Measurements from ENCODE around the gene PER2. TPM values are rescaled to one million over a fixed set of nuclear protein-coding genes. Genes with fewer than 3 reads are reported as not detected.
"Not testable (repeated sequence)": the region's sequence is repeated elsewhere in the genome, so short reads cannot be mapped to it uniquely, and the experiment has no call there.

PER2 gene
- total RNA-seq, 2 experiments from 2014 or later = 17.4 to 17.6 TPM

- DNase-seq (no peak), ATAC-seq (no peak)
- peaks cover 15% of the 10 kb centered on the region for H3K36me3 Mint-ChIP-seq (ENCODE audit: low read depth)
- intact Hi-C loops (cut with micrococcal nuclease) = no loop called here
- ChIA-PET POLR2A (interaction anchor here (1.1 kb wide), 1 partner anchor 22 kb away, joined by 3 read pairs; no protein-coding TSS in a partner anchor), CTCF (interaction anchor here (1.0 to 7.3 kb wide), 2 partner anchors 10 to 13 kb away, joined by 3 to 55 read pairs; no protein-coding TSS in a partner anchor)
- H3K27me3 Mint-ChIP-seq = no peaks in the 10 kb centered on the region
- H3K9me3 Mint-ChIP-seq = no peaks in the 10 kb centered on the region
- H3K4me3 Mint-ChIP-seq = no peak overlapping the region
- no peaks in the 10 kb centered on the region for H3K4me1 Mint-ChIP-seq (ENCODE audit: low read depth)
- H3K27ac Mint-ChIP-seq = no peak overlapping the region
- TF ChIP-seq, protein P1, sequence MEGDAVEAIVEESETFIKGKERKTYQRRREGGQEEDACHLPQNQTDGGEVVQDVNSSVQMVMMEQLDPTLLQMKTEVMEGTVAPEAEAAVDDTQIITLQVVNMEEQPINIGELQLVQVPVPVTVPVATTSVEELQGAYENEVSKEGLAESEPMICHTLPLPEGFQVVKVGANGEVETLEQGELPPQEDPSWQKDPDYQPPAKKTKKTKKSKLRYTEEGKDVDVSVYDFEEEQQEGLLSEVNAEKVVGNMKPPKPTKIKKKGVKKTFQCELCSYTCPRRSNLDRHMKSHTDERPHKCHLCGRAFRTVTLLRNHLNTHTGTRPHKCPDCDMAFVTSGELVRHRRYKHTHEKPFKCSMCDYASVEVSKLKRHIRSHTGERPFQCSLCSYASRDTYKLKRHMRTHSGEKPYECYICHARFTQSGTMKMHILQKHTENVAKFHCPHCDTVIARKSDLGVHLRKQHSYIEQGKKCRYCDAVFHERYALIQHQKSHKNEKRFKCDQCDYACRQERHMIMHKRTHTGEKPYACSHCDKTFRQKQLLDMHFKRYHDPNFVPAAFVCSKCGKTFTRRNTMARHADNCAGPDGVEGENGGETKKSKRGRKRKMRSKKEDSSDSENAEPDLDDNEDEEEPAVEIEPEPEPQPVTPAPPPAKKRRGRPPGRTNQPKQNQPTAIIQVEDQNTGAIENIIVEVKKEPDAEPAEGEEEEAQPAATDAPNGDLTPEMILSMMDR (IDR thresholded peaks at IDR 0.05) = no peak
Observed at GRCh38 chr2:238274152-238274865, 14.1 kb downstream of the PER2 start.

DNA sequence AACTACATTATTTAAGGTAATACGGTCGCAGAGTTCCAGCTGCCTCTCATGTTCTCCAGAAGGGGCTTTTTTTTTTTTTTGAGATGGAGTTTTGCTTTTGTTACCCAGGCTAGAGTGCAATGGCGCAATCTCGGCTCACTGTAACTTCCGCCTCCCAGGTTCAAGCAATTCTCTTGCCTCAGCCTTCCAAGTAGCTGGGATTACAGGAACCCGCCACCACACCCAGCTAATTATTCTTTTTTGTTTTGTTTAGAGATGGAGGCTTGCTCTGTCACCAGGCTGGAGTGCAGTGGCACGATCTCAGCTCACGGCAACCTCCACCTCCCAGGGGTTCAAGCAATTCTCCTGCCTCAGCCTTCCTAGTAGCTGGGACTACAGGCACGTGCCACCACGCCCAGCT, 15.0 kb downstream of the PER2 start:
- intact Hi-C loops (cut with micrococcal nuclease); ATAC-seq; H3K9me3 Mint-ChIP-seq; H3K27ac Mint-ChIP-seq; DNase-seq; H3K4me3 Mint-ChIP-seq; H3K4me1 Mint-ChIP-seq (ENCODE audit: low read depth); H3K27me3 Mint-ChIP-seq: not testable (repeated sequence)
- CTCF ChIA-PET = interaction anchor here (1.0 to 7.3 kb wide), 2 partner anchors 9 to 12 kb away, joined by 3 to 55 read pairs; no protein-coding TSS in a partner anchor
- POLR2A ChIA-PET = interaction anchor here (1.1 to 1.3 kb wide), 2 partner anchors 21 to 72 kb away, joined by 3 read pairs; no protein-coding TSS in a partner anchor
- H3K36me3 Mint-ChIP-seq (ENCODE audit: low read depth) = peaks cover 15% of the 10 kb centered on the region

GRCh38 chr2:238272156-238272555, 16.3 kb downstream of the PER2 start:
- ChIA-PET CTCF (no interaction called here), POLR2A (interaction anchor here (1.3 kb wide), 2 partner anchors 10 to 70 kb away, joined by 3 to 4 read pairs; no protein-coding TSS in a partner anchor)
- ATAC-seq (no peak), DNase-seq (no peak)
- Mint-ChIP-seq H3K9me3 (no peaks in the 10 kb centered on the region), H3K36me3 (ENCODE audit: low read depth) (peaks cover 21% of the 10 kb centered on the region), H3K4me1 (ENCODE audit: low read depth) (no peaks in the 10 kb centered on the region), H3K27ac (no peak overlapping the region), H3K27me3 (no peaks in the 10 kb centered on the region), H3K4me3 (no peak overlapping the region)
- TF ChIP-seq, protein P1 (IDR thresholded peaks at IDR 0.05) = no peak
- intact Hi-C loops (cut with micrococcal nuclease) = no loop called here

- intact Hi-C loops (cut with micrococcal nuclease); DNase-seq; ATAC-seq; H3K9me3 Mint-ChIP-seq; H3K4me1 Mint-ChIP-seq (ENCODE audit: low read depth); H3K4me3 Mint-ChIP-seq; H3K27ac Mint-ChIP-seq; CTCF ChIA-PET; H3K27me3 Mint-ChIP-seq: not testable (repeated sequence)
- peaks cover 23% of the 10 kb centered on the region for H3K36me3 Mint-ChIP-seq (ENCODE audit: low read depth)
- POLR2A ChIA-PET = interaction anchor here (1.3 kb wide), 1 partner anchor 10 kb away, joined by 4 read pairs; no protein-coding TSS in a partner anchor
Observed at GRCh38 chr2:238271686-238272085, 16.7 kb downstream of the PER2 start.

DNA sequence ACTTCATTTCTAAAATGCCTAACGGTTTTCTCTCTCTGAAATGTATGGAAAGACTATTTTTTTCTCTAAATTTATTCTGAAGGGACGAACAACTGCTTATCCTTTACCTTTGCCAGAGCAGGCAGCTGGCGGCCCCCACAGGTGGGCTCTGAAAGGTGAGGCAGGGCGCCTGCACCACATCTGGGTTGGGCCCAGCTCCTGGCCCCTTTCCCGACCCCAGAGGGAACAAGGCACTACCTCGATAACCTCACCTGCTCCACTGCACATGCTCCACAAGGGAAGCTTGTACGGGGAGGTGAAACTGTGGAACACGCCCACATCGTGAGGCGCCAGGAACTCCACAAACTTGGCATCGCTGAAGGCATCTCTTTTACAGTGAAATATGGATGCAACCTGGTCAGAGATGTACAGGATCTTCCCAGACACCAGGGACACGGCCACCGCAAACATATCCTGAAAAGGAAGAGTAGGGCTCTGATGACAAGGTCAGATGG, 17.3 kb downstream of the PER2 start:
- no peak overlapping the region for H3K4me3 Mint-ChIP-seq
- intact Hi-C loops (cut with micrococcal nuclease) = no loop called here
- no peaks in the 10 kb centered on the region for H3K4me1 Mint-ChIP-seq (ENCODE audit: low read depth)
- TF ChIP-seq, protein P1 (IDR thresholded peaks at IDR 0.05) = no peak
- ChIA-PET CTCF (no interaction called here), POLR2A (no interaction called here)
- ATAC-seq (no peak), DNase-seq (no peak)
- no peaks in the 10 kb centered on the region for H3K9me3 Mint-ChIP-seq
- no peak overlapping the region for H3K27ac Mint-ChIP-seq
- H3K36me3 Mint-ChIP-seq (ENCODE audit: low read depth) = peaks cover 20% of the 10 kb centered on the region
- no peaks in the 10 kb centered on the region for H3K27me3 Mint-ChIP-seq

GRCh38 chr2:238270606-238271005, 17.8 kb downstream of the PER2 start:
- POLR2A ChIA-PET = no interaction called here
- no peak for DNase-seq

More at GRCh38 chr2:238270606-238271005, 17.8 kb downstream of the PER2 start:
- H3K27ac Mint-ChIP-seq = no peak overlapping the region
- H3K4me1 Mint-ChIP-seq (ENCODE audit: low read depth) = no peaks in the 10 kb centered on the region
- TF ChIP-seq, protein P1 (IDR thresholded peaks at IDR 0.05) = no peak
- H3K4me3 Mint-ChIP-seq = no peak overlapping the region
- CTCF ChIA-PET = no interaction called here
- intact Hi-C loops (cut with micrococcal nuclease) = no loop called here
- no peaks in the 10 kb centered on the region for H3K9me3 Mint-ChIP-seq
- no peak for ATAC-seq
- H3K36me3 Mint-ChIP-seq (ENCODE audit: low read depth) = peaks cover 20% of the 10 kb centered on the region
- no peaks in the 10 kb centered on the region for H3K27me3 Mint-ChIP-seq
